NCI-H2196 treated with DMSO at 0.1 percent for 48 hours (cell line): ENCODE measurements around the gene CDV3.
"Not testable (repeated sequence)": the region's sequence is repeated elsewhere in the genome, so short reads cannot be mapped to it uniquely, and the experiment has no call there.

Experiments
- DNase-seq: peaks from one replicate; lab custom pipeline; 2025; ENCODE audit not compliant: unreplicated experiment; lab: John Stamatoyannopoulos, UW

CDV3 gene, protein sequence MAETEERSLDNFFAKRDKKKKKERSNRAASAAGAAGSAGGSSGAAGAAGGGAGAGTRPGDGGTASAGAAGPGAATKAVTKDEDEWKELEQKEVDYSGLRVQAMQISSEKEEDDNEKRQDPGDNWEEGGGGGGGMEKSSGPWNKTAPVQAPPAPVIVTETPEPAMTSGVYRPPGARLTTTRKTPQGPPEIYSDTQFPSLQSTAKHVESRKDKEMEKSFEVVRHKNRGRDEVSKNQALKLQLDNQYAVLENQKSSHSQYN

DNA sequence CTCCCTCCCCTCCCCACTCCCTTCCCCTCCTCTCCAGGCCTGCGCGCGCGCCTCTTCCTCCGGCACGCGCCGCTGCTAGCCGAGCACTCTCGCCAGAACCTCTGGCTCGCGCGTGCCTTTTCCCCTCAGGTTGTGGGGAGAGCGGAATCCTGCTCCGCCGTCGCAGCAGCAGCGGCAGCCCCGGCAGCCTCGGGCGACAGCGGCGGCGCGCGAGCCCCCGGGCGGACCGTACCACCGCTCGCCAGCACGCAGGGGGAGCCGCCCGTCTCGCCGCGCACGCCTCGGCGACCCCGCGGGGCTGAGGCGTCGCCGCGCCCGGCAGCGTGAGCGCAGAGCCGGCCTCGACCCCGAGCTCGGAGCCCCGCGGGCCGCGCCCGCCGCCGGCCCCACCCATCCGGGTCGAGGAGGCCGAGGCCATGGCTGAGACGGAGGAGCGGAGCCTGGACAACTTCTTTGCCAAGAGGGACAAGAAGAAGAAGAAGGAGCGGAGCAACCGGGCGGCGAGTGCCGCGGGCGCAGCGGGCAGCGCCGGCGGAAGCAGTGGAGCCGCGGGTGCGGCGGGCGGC is at the start of gene CDV3:
CDV3 (plus strand) TSS at position 58 of the 566 bp plus-strand sequence; CDS start at position 417, 359 bp downstream.
- DNase-seq = no peak

DNA sequence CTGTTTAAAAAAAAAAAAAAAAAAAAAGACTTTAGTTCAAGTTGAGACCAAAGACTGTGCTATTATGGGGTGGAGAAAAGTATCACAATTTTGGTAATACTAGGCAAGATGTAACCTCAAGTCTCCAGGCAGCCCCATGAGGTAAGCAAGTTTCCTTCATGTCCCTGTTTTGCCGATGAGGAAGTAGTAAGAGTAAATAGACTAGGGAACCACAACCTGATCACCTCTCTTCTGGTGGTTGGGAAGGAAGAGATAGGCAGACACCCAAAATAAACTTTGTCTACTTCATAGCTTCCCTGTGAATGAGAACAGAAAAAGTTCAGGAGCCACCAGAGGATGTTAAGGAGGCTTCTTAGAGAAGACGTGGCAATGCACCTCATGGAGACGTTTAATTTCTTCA is 49.7 kb upstream of the CDV3 start:
- not testable (repeated sequence) for DNase-seq

DNA sequence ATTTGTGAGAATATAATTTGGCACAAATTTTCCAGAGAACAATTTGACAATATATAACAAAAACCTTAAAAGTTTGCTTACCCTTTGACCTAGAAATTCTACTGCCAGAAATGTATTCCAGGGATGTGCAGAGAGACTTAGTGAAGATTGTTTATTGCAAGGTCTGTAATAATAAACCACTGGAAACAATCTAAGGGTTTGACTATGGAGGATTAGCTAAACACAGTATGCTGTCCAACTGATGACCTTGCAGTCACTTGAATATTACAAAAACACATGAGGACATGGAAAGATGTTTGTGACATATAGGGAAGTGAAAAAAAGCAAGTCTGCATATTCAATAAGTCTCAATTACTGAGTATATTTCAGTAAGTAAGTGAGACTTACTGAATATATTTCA is 48.1 kb upstream of the CDV3 start:
- DNase-seq = no peak

DNA sequence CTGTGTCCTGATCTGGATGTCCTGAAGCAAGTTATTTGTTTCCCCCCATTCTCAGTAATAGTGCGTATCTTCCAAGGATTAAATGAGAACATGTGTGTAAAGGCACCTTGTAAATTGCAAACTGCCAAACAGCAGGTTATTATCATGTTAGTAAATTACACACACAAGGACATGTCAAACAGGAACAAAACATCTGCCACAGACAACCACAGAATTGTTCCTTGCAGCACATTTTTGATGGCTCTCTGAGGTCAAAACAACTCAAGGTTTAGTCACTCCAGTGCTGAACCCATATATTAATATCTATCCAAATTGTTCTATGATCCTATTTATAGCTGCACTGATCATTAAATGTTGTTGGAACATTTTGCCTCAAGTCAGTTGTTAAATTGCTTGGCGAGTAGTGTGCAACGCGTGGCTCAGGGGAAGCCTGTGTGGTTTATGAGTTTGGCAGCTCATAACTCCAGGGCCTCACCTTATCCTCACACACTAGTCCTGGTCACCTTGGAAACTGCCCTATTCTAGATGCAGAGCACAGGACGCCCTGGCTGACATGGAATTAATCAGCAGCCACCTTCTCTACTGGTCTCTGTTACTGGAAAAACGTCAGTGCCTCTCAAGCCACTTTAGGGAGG is 46.3 kb upstream of the CDV3 start:
- DNase-seq = no peak

DNA sequence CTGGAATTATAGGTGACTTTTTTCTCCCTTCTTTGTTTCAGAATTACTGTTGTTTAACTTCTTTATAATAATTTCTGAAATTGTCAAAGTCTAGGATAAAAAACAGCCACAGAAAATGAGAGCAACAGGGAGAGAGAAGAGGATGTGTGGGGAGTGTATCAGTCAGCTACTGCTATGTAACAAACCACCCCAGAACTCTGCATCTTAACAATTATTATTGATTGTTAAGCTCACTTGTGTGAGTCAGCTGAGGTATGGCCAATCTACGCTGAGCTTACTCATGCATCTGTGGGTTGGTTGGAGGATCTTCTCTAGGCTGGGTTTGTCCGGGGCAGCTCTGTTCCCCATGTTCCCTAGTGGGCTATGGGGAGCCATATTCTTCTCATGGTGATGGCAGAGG is 43.7 kb upstream of the CDV3 start:
- no peak for DNase-seq

DNA sequence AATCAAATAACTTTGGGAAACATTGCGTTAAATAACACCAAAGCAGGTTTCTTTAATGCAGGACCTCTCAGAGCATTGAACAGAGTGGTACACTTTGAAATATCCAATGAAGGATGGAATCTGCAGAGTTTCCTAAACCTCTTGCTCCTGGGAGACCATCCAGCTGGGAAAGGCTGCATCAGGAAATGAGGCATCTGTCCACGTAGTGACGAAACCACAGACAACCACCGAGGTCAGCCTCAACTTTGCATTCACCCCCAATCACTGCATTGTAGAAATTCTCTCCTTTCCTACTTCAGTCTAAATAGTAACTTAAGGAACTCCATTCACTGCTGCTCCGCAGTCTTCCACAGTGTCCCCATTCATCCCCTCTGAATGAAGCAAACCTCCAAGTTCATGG is 41.5 kb upstream of the CDV3 start:
- no peak for DNase-seq

DNA sequence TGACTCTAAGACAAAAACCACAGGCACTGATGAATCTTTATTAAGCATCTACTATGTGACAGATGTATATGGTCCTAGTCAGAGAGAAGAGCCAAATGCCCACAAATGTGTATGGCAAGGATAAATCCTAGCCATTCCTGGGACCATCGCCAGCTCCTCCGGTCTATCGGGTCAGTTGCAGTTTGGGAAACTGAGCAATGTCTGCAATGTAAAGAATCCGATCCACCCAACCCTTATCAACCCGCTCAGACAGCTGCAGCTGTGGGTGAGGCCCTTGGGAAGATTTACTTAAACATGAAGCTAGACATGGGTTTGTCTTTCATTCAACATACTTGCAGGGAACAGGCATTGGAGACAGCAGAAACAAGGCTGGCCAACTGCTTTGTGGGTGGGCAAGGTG is 40.5 kb upstream of the CDV3 start:
- no peak for DNase-seq

DNA sequence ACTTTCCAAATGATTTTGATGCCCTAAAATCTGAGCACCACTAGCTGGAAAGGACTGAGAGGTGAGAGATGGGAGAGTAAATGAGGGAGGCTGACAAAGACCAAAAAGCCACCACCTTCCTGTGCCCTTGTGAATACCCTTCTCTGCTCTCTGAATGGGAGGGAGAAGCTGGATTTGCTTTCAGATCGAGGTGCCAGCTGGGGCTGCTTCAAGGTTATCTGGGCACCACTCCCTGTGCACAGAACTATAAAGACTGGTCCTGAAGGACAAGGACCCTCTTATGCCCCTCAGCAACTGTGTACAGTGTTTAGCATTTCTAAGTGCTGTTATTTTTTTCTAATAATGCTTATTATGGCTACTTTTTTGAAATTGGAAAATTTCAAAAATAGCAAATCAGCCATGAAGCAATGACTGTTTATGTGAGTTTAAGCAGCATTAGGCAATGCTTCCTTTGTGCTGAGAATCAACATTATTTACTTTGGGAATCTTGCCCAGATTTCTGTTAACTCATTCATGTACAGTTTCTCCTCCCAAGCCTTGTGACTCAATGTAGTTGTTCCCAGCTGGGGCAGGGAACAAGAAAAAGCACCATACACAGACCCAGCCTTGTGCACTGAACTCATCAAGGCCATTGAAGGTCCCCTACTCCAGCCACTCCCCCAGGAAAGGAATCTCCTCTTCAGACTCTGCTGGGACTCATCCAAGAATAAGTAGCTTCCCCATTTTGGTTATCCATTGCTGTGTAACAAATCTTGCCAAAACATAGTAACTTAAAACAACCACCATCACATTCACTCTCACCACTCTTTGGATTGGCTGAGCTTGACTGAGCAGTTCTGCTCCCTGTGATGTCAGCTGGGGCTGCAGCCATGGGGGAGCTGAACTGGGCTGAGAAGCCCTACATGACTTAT is 37.3 kb upstream of the CDV3 start:
- DNase-seq = no peak

DNA sequence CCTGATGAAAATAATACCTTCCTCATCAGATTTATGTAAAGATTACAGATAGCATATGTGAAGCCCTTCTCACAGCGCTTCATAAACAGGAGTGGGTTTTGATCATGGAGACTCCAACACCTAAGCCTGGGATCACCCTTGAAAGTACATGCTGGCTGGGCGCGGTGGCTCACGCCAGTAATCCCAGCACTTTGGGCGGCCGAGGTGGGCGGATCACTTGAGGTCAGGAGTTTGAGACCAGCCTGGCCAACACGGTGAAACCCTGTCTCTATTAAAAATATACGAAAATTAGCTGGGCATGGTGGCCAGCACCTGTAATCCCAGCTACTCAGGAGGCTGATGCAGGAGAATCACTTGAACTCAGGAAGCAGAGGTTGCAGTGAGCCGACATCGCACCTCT is 36.4 kb upstream of the CDV3 start:
- not testable (repeated sequence) for DNase-seq

DNA sequence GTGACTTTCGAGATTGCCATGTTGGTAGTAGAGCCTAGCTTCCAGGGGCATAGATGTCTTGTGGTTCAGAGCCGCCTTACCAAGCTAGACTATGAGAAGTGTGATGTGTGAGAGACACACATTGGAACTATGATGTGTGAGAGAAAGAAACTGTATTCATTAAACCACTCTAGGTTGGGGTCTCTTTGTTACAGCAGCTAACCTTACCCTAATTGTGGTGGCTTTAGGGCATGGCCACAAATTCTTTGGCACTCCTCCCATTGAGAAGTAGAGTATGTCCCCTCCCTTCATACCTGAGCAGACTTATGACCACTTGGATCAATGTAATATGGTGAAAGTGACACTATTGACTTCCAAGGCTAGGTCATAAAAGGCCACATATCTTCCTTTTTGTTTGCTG is 35.3 kb upstream of the CDV3 start:
- DNase-seq = no peak

DNA sequence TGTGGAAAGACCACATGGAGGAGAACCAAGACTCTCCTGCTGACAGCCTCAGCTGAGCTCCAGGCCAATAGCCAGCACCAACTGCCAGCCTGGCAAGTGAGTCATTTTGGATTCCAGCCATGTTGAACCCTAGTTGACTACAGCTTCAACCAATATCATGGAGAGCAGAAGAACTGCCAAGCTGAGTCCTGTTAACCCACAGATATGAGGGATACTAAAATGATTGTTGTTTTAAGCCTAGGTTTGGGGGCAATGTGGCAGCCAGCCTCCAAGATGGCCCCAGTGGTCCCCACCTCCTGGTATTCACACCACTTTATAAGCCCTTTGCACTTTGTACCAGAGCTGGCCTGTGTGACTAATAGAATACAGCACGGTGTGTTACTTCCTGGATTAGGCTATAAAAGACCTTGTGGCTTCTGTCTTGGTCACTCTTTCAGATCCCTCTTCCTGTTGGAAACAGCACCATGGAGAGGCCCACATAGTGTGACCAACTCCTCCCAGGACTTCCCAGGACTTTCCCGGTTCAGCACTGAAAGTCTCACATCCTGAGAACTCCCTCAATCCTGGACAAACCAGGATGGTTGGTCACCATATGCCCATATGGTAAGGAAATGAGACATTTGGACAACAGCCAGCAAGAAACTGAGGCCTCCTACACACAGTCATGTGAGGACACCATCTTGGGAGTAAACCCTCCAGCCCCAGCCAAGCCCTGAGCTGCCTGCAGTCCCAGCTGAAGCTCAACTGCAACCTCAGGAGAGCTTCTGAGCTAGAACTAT is 32.4 kb upstream of the CDV3 start:
- no peak for DNase-seq

DNA sequence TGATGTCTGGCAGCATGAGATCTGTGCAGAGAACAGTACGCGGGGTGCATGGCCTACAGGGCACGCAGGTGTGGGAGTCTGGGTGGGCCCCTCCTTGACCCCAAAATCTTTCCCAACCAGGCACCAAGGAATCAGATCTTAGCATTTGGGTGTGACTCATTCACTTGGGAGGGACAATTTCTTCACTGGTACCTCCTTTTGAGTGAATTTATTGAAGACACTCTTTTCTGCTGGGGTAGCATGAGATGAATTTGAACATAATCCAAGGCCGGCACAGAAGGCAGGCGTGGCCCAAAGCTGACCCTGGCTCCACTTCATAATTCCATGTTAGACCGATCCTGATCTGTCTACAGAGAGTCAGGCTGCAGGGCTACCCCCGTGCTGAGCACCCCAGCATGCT is 30.6 kb upstream of the CDV3 start:
- DNase-seq = no peak

DNA sequence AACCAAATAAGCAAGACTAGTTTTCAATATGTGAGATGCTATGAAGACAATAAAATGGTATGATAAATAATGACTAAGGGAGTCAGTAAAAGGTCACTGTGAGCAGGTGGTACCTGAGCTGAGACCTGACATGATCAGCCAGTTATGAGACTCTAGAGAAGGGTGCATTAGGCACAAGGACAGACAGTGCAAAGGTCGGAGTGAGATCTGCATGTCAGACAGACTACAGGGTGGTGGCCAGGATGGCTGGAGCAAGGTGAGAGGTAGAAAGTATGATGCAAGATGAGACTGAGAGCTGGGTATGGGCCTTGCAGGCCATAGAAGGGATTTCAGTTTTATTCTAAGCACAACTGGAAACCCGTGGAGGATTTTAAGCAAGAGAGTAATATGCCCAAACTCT is 28.5 kb upstream of the CDV3 start:
- not testable (repeated sequence) for DNase-seq

DNA sequence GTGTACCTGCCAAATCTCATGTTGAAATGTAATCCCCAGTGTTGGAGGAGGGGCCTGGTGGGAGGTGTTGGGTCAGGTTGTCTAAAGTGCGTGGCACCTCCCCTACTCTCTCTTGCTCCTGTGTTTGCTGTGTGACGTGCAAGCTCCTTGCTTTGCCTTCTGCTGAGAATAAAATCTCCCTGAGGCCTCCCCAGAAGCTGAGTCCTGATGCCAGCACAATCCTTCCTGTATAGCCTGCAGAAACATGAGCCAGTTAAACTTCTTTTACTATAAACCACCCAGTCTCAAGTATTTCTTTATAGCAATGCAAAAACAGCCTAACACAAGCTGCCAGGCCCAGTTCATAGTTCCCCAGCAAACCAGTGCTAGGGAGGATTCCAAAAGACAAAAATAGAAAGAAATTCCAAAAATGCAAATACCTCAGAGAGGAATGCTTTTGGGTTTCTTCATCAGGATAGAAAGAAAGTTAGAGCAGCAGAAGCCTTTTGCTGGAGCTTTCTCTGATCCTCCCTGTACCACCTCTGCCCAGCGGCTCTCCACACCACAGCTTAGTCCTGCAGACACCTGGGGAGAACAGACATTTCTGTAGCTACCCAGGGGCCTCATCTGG is 25.9 kb upstream of the CDV3 start:
- DNase-seq = no peak

DNA sequence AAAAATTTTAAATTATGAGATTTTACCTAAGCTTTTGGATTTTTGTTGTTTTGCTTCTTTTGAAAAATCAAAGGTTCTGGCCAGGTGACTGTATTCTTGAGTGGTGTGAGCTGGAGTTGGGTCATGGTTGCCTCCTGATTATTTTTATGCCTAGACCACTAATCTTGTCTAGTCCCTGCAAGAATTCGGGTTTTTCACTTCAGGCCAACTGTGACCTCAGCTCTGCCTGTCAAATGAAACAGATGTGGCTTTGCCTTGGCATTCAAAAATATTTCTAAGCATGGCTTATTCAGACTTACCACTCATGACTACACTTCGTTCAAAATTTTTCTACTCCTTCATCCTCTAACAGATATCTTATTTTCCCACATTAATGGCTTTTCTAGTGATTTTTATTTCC is 25.4 kb upstream of the CDV3 start:
- DNase-seq = no peak

DNA sequence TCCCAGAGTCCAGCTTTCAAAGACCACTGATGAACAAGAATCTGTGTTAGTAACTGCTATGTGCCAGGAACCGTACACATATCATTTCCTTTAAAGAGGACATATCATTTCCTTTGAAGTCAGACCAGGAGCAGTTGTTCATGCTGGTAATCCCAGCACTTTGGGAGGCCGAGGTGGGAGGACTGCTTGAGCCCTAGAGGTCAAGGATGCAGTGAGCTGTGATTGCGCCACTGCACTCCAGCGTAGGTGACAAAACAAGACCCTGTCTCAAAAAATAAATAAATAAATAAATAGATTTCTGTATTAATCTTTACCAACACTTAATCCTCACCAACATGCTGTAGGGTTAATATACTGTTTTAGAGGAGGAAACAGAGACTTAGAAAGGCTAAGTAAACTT is 23.9 kb upstream of the CDV3 start:
- no peak for DNase-seq

DNA sequence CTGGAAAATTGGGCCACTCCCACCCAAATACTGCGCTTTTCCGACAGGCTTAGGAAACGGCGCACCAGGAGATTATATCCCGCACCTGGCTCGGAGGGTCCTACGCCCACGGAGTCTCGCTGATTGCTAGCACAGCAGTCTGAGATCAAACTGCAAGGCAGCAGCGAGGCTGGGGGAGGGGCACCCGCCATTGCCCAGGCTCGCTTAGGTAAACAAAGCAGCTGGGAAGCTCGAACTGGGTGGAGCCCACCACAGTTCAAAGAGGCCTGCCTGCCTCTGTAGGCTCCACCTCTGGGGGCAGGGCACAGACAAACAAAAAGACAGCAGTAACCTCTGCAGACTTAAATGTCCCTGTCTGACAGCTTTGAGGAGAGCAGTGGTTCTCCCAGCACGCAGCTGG is 21.9 kb upstream of the CDV3 start:
- DNase-seq = not testable (repeated sequence)

DNA sequence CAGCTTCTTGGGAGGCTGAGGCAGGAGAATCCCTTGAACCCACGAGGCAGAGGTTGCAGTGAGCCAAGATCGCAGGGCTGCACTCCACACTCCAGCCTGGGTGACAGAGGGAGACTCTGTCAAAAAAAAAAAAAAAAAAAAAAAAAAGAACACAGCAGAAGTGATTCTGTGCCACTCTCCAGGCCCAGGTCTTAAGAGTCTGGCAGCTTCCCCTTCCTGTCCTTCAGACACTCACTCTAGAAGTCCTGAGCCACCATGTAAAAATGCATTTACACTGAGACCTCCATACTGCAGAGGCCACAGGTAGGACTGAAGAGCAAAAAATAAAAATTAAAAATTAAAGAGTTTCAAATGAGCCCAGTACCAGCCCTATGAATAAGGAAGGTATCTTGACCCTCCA is 11.8 kb upstream of the CDV3 start:
- DNase-seq = no peak

DNA sequence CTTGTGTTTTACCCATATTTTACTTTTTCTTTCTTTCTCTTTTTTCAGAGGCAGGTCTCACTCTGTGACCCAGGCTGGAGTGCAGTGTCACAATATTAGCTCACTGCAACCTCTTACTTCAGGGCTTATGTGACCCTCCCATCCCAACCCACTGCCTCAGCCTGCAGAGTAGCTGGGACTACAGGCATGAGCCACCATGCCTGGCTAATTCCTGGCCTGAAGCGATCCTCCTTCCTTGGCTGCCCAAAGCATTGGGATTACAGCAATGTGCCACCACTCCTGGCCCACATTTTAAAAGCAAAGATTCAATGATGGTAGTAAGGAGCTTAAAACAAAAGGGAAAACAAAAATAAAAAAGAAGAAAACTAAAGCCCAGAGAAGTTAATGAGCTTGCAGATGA is 11.1 kb upstream of the CDV3 start:
- no peak for DNase-seq

DNA sequence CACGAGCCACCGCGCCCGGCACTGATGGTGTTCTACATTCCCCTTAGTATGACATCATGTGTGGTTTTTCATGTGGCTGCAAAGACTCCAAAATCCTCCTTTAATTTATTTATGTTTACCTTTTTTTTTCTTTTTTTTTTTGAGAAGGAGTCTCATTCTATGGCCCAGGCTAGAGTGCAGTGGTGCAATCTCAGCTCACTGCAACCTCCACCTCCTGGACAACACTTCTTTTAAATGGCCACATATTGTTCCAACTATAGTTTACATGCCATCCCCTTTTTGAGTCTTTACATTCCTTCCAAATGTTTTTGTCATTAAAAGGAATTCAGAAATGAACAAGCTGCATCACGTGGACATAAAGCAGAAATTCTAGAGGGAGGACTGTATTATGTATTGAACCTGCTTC is 10.3 kb upstream of the CDV3 start:
- no peak for DNase-seq

DNA sequence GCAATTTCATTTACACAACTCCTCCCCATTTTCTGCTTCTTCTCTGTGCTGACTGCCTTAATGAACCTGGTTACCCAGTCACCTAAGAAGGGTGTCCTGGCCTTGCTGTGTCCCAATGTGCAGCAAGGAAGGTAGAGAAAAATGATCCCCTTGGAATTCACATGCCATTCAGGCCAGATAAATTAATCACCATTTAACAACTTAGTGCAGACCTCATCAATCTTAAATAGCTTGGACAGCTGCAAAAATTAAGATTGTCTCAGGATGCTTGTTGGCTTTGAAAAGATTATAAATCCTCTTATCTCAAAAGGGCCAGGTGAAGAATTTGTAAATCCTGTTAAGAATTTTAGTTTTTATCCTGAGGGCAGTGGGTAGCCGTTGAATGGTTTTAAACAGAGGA is 9.7 kb upstream of the CDV3 start:
- no peak for DNase-seq
